HepG2 (cell line): ENCODE results near the gene ZFHX3. TPM values are rescaled to one million over a fixed set of nuclear protein-coding genes. Genes with fewer than 3 reads are reported as not detected.

Experiments used
- ATAC-seq: fragments of 200-7000 bp; cut with Tn5 transposase; 3 replicates; pipeline ENCODE4 v1.9.1; 2020; ENCODE audit warnings: mild to moderate bottlenecking, moderate library complexity
- BruUV-seq: library from RNA; stranded (reverse); fragments of 400-500 nt; replicated peaks from 2 replicates; lab custom pipeline; 2021; lab: Mats Ljungman, UMichigan
- CTCF ChIA-PET: fragments of 300-600 bp; formaldehyde crosslinking; extraction: SDS; loops from one replicate; lab custom pipeline; 2021; ENCODE audit warnings: low total read pairs, inconsistent platforms, low intra/inter-chr PET ratio; lab: Yijun Ruan, JAX
- POLR2A ChIA-PET: fragments of 350-600 bp; sonication (Branson Sonifier 250); formaldehyde crosslinking; loops from one replicate; lab custom pipeline; 2020; ENCODE audit warnings: antibody characterized with exemption, inconsistent platforms; lab: Yijun Ruan, JAX
- DNase-seq: peaks from one replicate; pipeline ENCODE4 v3.0.0-alpha.2; 2015; ENCODE audit warnings: low spot score
- FAIRE-seq: peaks from 3 replicates; lab custom pipeline; 2011; peaks lifted over from hg19 to GRCh38; lab: Jason Lieb, UNC
- H2AFZ ChIP-seq: one replicate; pipeline ENCODE4 v1.6.1; 2011; ENCODE audit warnings: low read length, inconsistent platforms
- H3K27ac ChIP-seq: fragments of 300-600 bp; 3 replicates; pipeline ENCODE4 v1.8.0; 2011; ENCODE audit warnings: mixed run types, mild to moderate bottlenecking, mixed read lengths, low read length, inconsistent platforms; ENCODE audit not compliant: insufficient read depth; ENCODE audit errors: extremely low read length
- H3K27me3 ChIP-seq, 2 experiments: fragments of 200-600 bp in 1 of 2; 2 replicates in 1 of 2; 3 replicates in 1 of 2; pipeline versions ENCODE4 v1.6.0 to v1.8.0; 2011; ENCODE audit warnings: low read length in 2 of 2, mild to moderate bottlenecking in 2 of 2, moderate library complexity in 2 of 2, inconsistent platforms in 1 of 2; ENCODE audit not compliant: insufficient read depth in 2 of 2, control insufficient read depth in 1 of 2
- H3K36me3 ChIP-seq, 2 experiments: fragments of 200-600 bp in 1 of 2; replicated peaks in 1 of 2; 2 replicates in 1 of 2; 3 replicates in 1 of 2; pipeline versions ENCODE4 v1.5.1 to v1.8.0; 2011; ENCODE audit warnings: low read length in 2 of 2, inconsistent platforms in 1 of 2; ENCODE audit not compliant: insufficient read depth in 2 of 2, control insufficient read depth in 1 of 2
- H3K4me1 ChIP-seq: 2 replicates; pipeline ENCODE4 v1.5.1; 2012; ENCODE audit warnings: low read length, inconsistent platforms; ENCODE audit not compliant: insufficient read depth
- H3K4me2 ChIP-seq: 2 replicates; pipeline ENCODE4 v1.6.0; 2011; ENCODE audit warnings: low read depth, low read length, inconsistent platforms
- H3K4me3 ChIP-seq, 3 experiments: fragments of 200-600 bp in 1 of 3; sonication (generic), shearing (Covaris generic) in 1 of 3; replicated peaks in 1 of 3; 2 replicates each; pipeline ENCODE4 v1.5.1; 2011 to 2016; ENCODE audit warnings: low read length in 3 of 3, inconsistent platforms in 2 of 3, low read depth in 2 of 3, mild to moderate bottlenecking in 2 of 3, control low read depth in 1 of 3, mixed read lengths in 1 of 3; ENCODE audit not compliant: insufficient read depth in 1 of 3
- H3K79me2 ChIP-seq: one replicate; pipeline ENCODE4 v1.6.1; 2011; ENCODE audit warnings: low read length, inconsistent platforms; ENCODE audit not compliant: insufficient read depth
- H3K9ac ChIP-seq: 2 replicates; pipeline ENCODE4 v1.6.0; 2011; ENCODE audit warnings: mild to moderate bottlenecking, low read depth, low read length, inconsistent platforms; ENCODE audit not compliant: insufficient read depth
- H3K9me3 ChIP-seq: 2 replicates; pipeline ENCODE4 v1.5.1; 2012; ENCODE audit warnings: mild to moderate bottlenecking, low read length
- H4K20me1 ChIP-seq: 2 replicates; pipeline ENCODE4 v1.6.0; 2011; ENCODE audit warnings: inconsistent platforms, mild to moderate bottlenecking, low read length, moderate library complexity; ENCODE audit not compliant: insufficient read depth
- EEA1 ChIP-seq: sonication (generic); formaldehyde crosslinking; IDR thresholded peaks from 2 replicates; pipeline ENCODE4 v1.5.1; 2020; ENCODE audit warnings: mild to moderate bottlenecking, missing genetic modification reagents, borderline replicate concordance
- HNRNPK ChIP-seq: fragments of 200-400 bp; formaldehyde crosslinking; IDR thresholded peaks from 2 replicates; pipeline ENCODE4 v1.6.1; 2018; ENCODE audit warnings: low read length, low read depth, moderate library complexity, mild to moderate bottlenecking; ENCODE audit not compliant: poor library complexity, severe bottlenecking
- JUN ChIP-seq: sonication (generic); formaldehyde crosslinking; IDR thresholded peaks from 2 replicates; pipeline ENCODE4 v1.4.0; 2020; ENCODE audit warnings: mild to moderate bottlenecking, missing genetic modification reagents
- KDM6A ChIP-seq: IDR thresholded peaks from 2 replicates; pipeline ENCODE4 v1.6.1; 2016; ENCODE audit warnings: low read depth
- KLF15 ChIP-seq: sonication (generic); formaldehyde crosslinking; IDR thresholded peaks from 2 replicates; pipeline ENCODE4 v1.8.1; 2023; ENCODE audit warnings: borderline replicate concordance, mild to moderate bottlenecking, inconsistent platforms, missing genetic modification reagents, mixed read lengths
- PHF8 ChIP-seq: sonication (generic); formaldehyde crosslinking; IDR thresholded peaks from 2 replicates; pipeline ENCODE4 v1.5.0; 2020; ENCODE audit warnings: missing genetic modification reagents
- RFX3 ChIP-seq: IDR thresholded peaks from 2 replicates; pipeline ENCODE4 v1.6.1; 2016; ENCODE audit warnings: missing biosample characterization, missing genetic modification reagents
- RFX5 ChIP-seq: IDR thresholded peaks from 2 replicates; pipeline ENCODE4 v1.6.1; 2011; ENCODE audit warnings: low read depth, low read length, improper control_type of control experiment
- SSRP1 ChIP-seq: IDR thresholded peaks from 2 replicates; pipeline ENCODE4 v1.6.1; 2016; ENCODE audit warnings: control low read depth
- THYN1 ChIP-seq: sonication (generic); formaldehyde crosslinking; IDR thresholded peaks from 2 replicates; pipeline ENCODE4 v1.8.1; 2023; ENCODE audit warnings: low read depth, mild to moderate bottlenecking, moderate library complexity, missing genetic modification reagents, borderline replicate concordance
- ZFP1 ChIP-seq: IDR thresholded peaks from 2 replicates; pipeline ENCODE4 v1.6.1; 2016
- ZNF232 ChIP-seq: sonication (generic); formaldehyde crosslinking; IDR thresholded peaks from 2 replicates; pipeline ENCODE4 v1.4.0; 2020; ENCODE audit warnings: missing genetic modification reagents, borderline replicate concordance
- ZNF3 ChIP-seq: IDR thresholded peaks from 2 replicates; pipeline ENCODE4 v1.7.0; 2017; ENCODE audit warnings: inconsistent platforms
- ZNF44 ChIP-seq: sonication (generic); formaldehyde crosslinking; IDR thresholded peaks from 2 replicates; pipeline ENCODE4 v1.5.1; 2020; ENCODE audit warnings: mild to moderate bottlenecking, missing genetic modification reagents
- WGBS: methylation state at CpG from one replicate; pipeline ENCODE4 v1.1.6; 2017; ENCODE audit warnings: low lambda C conversion rate; 5-methylcytosine and 5-hydroxymethylcytosine counted together
- in situ Hi-C: cut with HindIII; loops from 2 replicates; pipeline ENCODE4 v1.10.0; 2017; ENCODE audit warnings: low pct_unique_long_range_greater_than_20kb; ENCODE audit not compliant: extremely low pct_ligation_motif_present
- intact Hi-C: fragments of 100-400 bp; cut with micrococcal nuclease; formaldehyde crosslinking; loops from one replicate; pipeline ENCODE4 v1.10.0; 2022; ENCODE audit not compliant: unreplicated experiment
- polyA plus RNA-seq, 8 experiments: library from polyadenylated mRNA; depleted of rRNA in 3 of 8; stranded (reverse) in 7 of 8; unstranded in 1 of 8; fragments of >200 nt; fragmentation: Illumina TruSeq in 4 of 8; extraction: Trizol in 4 of 8; gene quantifications; 2 replicates each; pipeline versions ENCODE4 v1.2.1 to v1.2.3, GENCODE V29; 2011 to 2016; ENCODE audit warnings: low read depth in 4 of 8, missing spikeins in 1 of 8, mixed read lengths in 1 of 8; ENCODE audit not compliant: insufficient read depth in 1 of 8
- total RNA-seq, 5 experiments: library from RNA; depleted of rRNA; stranded (reverse); fragments of >200 nt; fragmentation: Illumina TruSeq; extraction: Trizol; gene quantifications; 2 replicates each; pipeline ENCODE4 v1.2.3, GENCODE V29; 2016; ENCODE audit warnings: low read depth in 1 of 5

Gene ZFHX3
- total and polyA plus RNA-seq, 2 of the 13 experiments (the other 11 are each of a cell fraction or from before 2014, with no cell fraction given): 5.0 to 6.0 TPM

DNA sequence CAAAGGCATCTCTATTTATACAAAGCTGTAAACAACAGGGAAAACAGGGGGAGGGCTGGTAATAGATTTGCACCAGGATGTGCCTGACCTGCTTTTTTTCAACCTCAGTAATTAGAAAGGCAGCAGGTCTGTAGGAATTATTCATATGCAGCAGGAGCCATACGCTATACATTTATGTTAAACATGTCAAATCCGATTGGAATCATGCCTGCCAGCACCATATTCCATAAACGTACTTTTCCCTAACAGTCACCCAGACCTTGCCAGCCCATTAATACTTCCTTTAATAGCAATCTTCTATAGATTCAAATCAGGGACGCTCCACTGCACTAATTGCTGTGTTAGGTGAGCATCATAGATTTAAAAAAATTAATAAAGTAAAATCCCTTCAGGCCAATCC lies 223.9 kb downstream of the ZFHX3 start:
- WGBS: 98% methylated on average over 4 of the region's 4 CpGs
- H3K27me3 ChIP-seq: no peaks in the 10 kb centered on the region
- in situ Hi-C loops (no loop called here), intact Hi-C loops (loop anchor here (5.0 kb wide), 1 partner anchor 322 kb away; no protein-coding TSS in a partner anchor)
- POLR2A ChIA-PET: no interaction called here
- no peak for TF ChIP-seq EEA1
- TF ChIP-seq ZNF44 (CRISPR knock-in tag): no peak
- no peak for TF ChIP-seq PHF8 (CRISPR knock-in tag)
- TF ChIP-seq RFX5: no peak
- TF ChIP-seq KDM6A (CRISPR knock-in tag): no peak
- no peak for TF ChIP-seq THYN1 (CRISPR knock-in tag)
- TF ChIP-seq JUN (CRISPR knock-in tag): no peak
- no peak for TF ChIP-seq ZFP1
- no peak for TF ChIP-seq RFX3 (CRISPR knock-in tag)
- H3K79me2 ChIP-seq: no peaks in the 10 kb centered on the region
- no peaks in the 10 kb centered on the region for H4K20me1 ChIP-seq
- ATAC-seq: no peak
- no peak overlapping the region for H3K27ac ChIP-seq
- CTCF ChIA-PET: no interaction called here
- H3K36me3 ChIP-seq: peaks cover 19 to 40% of the 10 kb centered on the region in 2 experiments
- H3K4me2 ChIP-seq: no peak overlapping the region
- no peaks in the 10 kb centered on the region for H3K9me3 ChIP-seq
- BruUV-seq: no TSS peak
- no peak overlapping the region for H3K4me3 ChIP-seq
- H3K4me1 ChIP-seq: no peaks in the 10 kb centered on the region
- H2AFZ ChIP-seq: no peak overlapping the region
- DNase-seq: no peak
- no peak overlapping the region for H3K9ac ChIP-seq
- FAIRE-seq: no peak

DNA sequence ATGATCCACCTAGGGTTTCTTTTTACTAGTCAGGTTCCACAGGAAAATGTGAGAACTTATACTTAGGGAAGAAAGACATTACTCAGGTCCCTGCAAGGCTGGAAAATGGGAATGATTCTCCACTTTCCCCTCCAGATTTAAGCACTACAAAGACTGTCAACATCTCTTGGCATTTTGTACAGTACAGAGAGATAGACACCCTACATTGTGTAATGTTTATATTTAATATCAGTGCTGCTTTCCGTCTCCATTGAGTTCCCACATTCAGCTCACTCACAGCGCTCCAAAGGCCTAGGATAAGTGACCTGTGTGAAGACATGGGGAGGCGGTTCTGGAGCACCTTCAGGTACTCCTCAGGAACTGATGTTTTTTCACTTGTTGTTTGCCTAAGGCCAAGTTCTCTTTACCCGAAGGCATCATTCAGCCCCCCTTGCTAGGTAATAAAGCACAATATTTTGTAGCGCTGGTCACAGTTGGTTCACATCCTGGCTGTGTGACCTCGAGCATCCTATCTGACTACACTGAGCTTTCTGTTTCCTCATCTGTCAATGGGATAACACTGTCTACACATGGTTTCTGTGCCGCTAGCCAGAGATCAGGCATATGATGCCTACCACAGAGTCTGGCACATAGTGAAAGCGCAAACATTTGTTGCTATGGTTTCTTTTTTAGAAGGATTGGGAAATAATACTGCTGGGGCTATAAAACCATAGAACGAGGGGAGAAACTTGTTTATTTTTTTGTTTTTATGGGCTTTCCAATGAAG lies 226.6 kb downstream of the ZFHX3 start:
- FAIRE-seq: no peak
- H3K4me2 ChIP-seq: no peak overlapping the region
- in situ Hi-C loops: no loop called here
- POLR2A ChIA-PET: no interaction called here
- H3K36me3 ChIP-seq: peaks cover 12 to 31% of the 10 kb centered on the region in 2 experiments
- no peak overlapping the region for H3K9ac ChIP-seq
- H3K79me2 ChIP-seq: no peaks in the 10 kb centered on the region
- TF ChIP-seq KLF15 (CRISPR knock-in tag) (no peak), ZNF232 (no peak), ZNF3 (CRISPR knock-in tag) (no peak), HNRNPK (no peak), SSRP1 (0 out of 2 replicates have a peak, but pooled peaks have one; percentile 40)
- TF ChIP-seq, all 625 proteins: peak for 1
- H4K20me1 ChIP-seq: no peaks in the 10 kb centered on the region
- intact Hi-C loops: loop anchor here (5.0 kb wide), 1 partner anchor 319 kb away; no protein-coding TSS in a partner anchor
- H3K9me3 ChIP-seq: no peaks in the 10 kb centered on the region
- H2AFZ ChIP-seq: no peak overlapping the region
- no peaks in the 10 kb centered on the region for H3K4me1 ChIP-seq
- ATAC-seq (no peak), DNase-seq (no peak)
- no peak overlapping the region for H3K4me3 ChIP-seq
- no peak overlapping the region for H3K27ac ChIP-seq
- H3K27me3 ChIP-seq: no peaks in the 10 kb centered on the region
- WGBS: 95% methylated on average over 9 of the region's 9 CpGs
- no TSS peak for BruUV-seq
- CTCF ChIA-PET: no interaction called here
